Transverse colon (tissue), 3 donors: ENCODE measurements around the gene FOXE3.

ENCODE experiments used
- CTCF ChIP-seq, 5 experiments: fragments of 200-600 bp in 3 of 5; fragments of 450-650 bp in 2 of 5; sonication (generic) in 3 of 5; IDR thresholded peaks; 1 replicate in 2 of 5; 2 replicates in 3 of 5; pipeline ENCODE4 v1.5.1; 2016 to 2017; ENCODE audit warnings: antibody characterized with exemption in 5 of 5, inconsistent platforms in 3 of 5, mild to moderate bottlenecking in 2 of 5, moderate library complexity in 1 of 5
- EP300 ChIP-seq: sonication (generic); formaldehyde crosslinking; IDR thresholded peaks from one replicate; pipeline ENCODE4 v1.6.1; 2017; ENCODE audit warnings: antibody characterized with exemption, low read depth

- TF ChIP-seq EP300 (no peak), CTCF (IDR thresholded peaks at IDR 0.05) (no peak)
Measured at GRCh38 chr1:47420547-47420946, 4.5 kb downstream of the FOXE3 start.
